HG02623 (cell line): Measurements from ENCODE around the gene MTSS2.

Experiments used
- ATAC-seq: cut with Tn5 transposase; IDR thresholded peaks from one replicate; pipeline ENCODE4 v1.9.1; 2021; ENCODE audit warnings: moderate library complexity; ENCODE audit not compliant: unreplicated experiment

MTSS2 gene, protein sequence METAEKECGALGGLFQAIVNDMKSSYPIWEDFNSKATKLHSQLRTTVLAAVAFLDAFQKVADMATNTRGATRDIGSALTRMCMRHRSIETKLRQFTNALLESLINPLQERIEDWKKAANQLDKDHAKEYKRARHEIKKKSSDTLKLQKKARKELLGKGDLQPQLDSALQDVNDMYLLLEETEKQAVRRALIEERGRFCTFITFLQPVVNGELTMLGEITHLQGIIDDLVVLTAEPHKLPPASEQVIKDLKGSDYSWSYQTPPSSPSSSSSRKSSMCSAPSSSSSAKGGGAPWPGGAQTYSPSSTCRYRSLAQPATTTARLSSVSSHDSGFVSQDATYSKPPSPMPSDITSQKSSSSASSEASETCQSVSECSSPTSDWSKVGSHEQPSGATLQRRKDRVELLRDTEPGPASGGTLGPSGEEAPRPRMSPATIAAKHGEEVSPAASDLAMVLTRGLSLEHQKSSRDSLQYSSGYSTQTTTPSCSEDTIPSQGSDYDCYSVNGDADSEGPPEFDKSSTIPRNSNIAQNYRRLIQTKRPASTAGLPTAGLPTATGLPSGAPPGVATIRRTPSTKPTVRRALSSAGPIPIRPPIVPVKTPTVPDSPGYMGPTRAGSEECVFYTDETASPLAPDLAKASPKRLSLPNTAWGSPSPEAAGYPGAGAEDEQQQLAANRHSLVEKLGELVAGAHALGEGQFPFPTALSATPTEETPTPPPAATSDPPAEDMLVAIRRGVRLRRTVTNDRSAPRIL

GRCh38 chr16:70685938-70686375 lies at the start of gene MTSS2:
TSS of gene MTSS2 (minus strand) at chr16:70686053. CDS start at chr16:70685791, 262 bp downstream.
- no peak for ATAC-seq

DNA sequence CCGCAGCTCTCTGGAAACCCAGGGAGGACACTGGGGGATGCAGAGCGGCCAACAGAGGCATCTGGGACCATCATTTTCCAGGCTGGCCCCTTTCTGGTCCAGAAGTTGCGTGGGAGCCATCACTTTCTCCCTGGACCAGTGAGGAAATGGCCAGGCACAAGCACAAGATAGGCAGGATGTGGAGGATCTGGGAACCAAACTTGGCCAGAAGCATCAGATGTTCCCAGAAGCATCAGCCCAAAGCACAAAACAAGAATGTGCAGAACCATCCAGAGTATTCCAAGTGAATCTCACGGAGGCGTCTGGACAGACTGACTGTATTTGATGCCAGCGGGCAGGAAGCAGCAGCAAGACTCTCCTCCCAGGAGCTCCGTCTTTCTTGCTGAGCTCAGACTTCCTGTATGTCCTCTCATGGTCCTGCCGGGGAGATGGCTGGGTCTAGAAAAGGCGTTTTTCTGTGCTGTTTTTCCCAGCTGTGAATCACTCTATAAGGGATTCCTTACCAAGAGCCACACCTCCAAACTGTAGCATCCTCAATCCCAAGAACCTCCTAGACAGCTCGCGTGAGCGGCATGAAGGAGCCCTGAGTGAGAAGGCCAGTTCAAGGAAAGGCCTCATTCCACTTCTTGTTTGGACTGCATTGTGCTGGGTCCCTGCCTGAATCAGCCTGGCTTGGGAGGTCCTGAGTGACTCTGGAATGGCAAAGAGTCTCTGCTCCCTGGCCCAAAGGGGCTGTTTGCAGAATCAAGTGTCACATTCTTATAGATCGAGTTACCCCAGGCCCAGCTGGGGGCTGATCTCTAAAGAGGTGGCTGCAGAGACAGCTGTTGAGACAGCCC lies 49.5 kb upstream of the MTSS2 start:
- no peak for ATAC-seq

DNA sequence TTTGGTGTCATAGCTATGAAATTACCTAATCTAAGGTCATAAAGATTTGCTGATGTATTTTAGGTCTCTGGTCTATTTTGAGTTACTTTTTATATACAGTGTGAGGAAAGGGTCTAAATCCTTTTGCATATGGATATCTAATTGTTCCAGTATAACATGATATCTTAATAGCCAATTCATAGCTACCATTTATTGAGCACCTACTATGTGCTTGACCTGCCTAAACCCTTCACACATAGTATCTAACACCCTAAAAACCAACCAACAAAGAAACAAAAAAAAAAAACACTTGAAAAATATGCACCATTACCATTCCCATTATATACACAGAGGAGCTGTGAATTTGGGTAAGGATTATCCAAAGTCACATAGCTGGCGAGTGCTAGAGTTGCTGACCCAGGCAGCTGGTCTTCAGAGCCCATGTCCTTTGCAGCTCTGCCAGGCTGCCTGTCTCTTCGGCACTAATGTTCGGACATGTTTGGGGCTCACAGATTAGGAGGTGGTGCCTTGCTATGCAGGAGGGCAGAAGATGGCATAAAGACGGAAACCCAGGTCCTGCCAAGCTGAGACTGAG lies 48.8 kb upstream of the MTSS2 start:
- ATAC-seq: no peak

- no peak for ATAC-seq
These were observed 45.1 kb upstream of the MTSS2 start for GRCh38 chr16:70730944-70731343.

DNA sequence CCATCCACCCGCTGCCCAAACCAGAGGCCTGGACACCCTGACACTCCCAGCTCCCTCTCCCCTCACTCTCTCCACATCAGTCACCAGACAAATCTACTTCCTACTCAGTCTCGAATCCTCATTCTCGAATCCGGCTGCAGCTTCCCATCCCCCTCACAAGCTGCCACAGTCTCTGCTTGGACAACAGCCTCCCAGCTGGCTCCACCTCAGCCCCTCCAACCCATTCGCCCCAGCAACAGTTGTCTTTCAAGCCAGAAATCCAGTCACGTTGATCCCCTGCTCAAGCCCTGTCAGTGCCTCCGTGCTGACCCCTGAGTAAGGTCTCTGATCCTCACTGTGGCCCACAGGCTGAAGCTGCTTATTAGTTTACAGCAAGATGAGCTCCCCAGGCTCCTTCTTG lies 44.2 kb upstream of the MTSS2 start:
- ATAC-seq: no peak

- no peak for ATAC-seq
These were observed 43.4 kb upstream of the MTSS2 start for GRCh38 chr16:70729292-70729691.

GRCh38 chr16:70728150-70728549 lies 42.3 kb upstream of the MTSS2 start:
- ATAC-seq: no peak

DNA sequence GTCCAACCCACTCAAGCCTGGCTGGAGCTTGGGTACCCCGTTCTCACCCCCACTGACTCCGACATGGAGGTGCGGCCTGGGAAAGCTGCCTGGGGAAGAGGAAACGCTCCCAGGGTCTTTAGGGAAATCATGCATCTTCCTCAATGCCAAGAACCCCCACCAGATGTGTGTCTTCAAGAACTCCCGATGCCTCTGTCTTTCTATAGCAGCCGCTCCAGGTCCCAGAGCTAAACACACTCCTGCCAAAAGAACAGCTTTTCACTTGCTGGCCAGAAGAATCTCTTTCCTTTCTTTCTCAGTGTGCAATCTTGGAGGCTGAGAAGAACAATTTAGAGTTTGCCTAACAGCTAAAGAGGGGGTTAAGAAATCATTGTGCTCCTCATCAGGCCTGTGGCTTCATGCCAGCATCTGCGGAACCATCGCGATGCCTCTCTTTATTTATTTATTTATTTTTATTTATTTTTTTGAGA lies 41.1 kb upstream of the MTSS2 start:
- ATAC-seq: no peak

DNA sequence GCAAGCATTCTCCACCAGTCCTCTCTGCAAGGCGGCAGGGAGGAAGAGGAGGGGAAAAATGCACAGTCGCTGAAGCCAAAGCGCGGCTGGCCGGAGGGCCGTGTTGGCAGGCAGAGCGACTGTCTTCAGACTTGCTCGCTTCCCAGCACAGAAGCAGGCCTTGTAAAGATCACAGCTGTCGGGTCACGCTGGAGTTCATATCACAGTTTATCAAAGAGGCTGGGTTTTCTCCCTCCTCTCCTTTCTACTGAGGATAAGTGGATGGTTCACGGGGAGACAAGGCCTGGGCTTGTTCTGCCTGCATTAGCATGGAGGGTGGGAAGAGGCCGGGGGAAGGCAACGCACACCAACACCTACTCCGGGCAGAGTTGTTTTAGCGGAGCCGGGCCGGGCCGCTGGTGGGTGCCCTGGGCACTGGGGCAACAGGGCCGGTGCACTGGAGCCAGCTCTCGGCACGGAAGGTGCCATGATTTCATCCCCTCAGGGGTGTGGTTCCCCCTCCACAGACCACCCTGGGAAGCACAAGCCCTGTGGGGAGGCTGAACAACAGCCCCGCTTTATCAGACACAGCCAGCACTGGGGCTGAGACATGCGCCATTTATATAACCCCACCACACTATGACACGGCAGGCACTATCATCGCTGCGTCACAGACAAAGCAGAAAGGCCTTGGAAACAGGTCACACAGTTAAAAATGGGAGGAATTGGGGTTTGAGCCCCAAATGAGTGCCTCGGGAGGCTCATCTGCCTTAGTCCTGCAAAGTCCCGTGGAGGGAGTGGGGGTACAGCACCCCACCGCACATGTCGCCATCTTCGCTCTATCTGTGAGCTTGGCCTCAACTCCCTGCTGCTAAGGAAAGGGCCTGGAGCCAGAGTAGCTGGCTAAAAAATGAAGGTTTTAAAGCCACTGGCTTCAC lies 40.3 kb upstream of the MTSS2 start:
- no peak for ATAC-seq

GRCh38 chr16:70725024-70725911 lies 39.4 kb upstream of the MTSS2 start:
- no peak for ATAC-seq

DNA sequence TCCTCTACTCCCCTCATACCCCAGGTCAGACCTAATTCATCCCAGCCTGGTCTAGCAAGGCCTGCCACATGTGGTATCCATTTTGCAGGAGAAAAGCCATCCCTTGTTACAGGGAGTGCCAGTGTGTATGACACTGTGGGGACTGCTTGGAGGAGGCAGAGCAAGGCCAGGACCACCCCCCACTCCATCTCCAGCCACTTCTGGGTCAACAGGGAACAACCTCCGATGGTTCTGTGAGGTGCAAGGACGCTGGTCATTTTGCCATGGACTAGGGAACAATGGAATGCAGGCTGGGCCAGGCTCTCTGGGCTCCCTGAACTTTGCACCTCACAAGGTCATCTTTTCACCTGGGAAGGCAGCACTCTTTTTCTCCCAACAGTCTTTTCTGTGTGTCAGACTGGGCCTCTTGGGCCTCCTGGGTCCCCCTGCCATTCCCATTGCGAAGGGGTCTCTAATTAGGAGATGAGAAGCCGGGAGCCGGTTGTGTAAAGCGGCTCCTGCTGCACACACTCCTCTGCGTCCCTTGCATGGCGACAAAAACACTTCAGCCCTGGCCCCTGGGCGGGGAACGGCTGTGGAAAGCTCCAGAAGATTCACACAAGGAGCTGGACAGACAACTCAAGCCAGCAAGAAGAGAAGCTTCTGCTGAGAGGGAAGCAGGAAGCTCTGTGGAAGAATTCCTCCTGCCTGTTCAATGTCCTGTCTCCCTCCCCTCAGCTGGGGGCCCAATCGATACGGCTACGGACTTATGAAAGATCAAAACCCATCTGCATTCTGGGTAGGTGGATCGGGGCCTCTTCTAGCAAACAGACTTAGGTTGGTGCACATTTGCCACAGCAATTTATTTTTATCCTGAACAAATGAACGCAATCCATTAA lies 38.5 kb upstream of the MTSS2 start:
- ATAC-seq: no peak

DNA sequence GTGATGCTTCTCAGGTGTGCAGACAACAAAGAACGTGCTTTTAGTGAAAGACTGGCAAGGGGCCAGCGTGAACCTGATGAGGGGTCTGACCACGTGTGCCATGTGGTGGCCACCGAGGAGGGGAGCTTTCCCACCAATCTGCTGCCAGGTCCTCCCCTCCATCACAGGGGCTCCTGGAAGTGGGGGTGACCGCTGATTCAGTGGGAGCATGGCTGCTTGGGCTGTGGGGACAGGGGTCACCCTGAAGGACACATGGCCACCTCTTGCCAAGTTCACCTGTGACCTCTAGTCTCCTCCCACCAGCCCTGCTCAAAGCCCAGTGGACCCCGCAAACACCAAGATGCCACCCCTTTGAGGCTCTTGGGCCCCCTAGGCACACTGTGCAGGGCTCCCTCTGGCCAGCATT lies 37.9 kb upstream of the MTSS2 start:
- ATAC-seq: no peak

DNA sequence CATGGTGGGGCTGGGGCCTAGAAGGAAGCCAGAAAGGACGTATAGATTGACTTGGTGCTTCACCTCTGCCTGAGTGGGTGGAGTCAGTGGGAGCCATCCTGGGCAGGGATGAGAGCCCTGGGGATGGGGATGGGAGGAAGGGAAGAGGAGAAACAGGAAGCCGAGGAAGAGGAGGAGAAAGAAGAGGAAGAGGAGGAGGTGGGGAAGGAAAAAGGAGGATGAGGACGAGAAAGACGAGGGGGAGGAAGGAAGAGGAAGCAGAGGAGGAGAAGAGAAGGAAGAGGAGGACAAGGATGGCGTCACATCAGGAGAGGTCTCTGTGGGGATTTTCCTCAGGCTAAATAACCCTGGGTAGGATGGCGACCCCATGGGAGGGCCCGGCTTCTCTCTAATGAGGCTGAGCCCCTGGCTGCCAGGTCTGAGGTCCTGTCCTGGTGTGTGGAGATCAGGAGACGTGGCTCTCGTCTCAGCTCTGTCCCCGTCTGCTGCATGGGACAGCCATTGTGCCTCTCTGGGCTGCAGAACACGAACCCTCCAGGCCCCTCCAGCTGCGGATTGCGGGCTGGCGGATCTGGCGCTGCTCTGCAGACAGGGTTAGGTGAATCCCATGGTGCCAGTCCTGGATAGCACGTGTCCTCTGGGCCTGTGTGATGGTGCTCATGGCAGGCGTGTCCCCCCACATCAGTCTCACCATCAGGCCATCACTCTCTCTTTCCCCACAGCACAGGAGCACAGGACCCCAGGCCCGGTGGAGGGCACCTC lies 35.5 kb upstream of the MTSS2 start:
- no peak for ATAC-seq

DNA sequence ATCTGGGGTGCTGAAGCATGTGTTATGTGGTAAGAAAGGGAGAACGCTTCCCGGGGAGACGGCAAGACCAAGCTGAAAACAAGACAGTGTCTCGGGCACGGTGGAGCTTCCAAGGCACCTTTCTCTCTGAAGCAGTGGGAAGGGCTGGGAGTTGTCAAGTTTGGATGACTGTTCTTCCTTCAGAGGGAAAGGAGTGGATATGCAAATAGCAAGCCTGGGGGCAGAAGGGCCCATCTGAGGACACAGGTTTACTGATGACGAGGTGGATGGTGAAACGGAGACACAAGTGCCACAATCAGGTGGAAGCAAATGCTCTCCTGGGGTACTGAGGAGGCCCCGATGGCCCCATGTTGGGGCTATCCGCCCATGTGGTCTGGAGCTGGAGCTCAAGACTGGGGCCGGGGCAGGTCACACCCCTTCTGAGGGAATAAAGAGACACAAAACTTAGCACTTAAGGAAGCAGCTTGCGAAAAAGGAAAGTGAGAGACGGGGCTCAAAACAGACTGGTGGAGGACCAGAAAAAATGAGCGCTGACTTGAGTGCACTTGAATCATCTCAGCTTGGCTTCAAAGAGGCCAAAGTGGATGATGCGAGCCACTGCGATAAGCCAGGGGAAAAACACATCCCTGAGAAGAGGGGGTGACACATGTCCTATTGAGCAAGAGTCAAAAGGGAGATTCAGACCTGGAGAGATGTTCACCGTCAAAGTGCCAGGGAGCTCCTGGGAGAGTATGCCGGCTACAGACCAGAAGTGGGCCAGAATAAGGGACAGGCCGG lies 34.8 kb upstream of the MTSS2 start:
- no peak for ATAC-seq

DNA sequence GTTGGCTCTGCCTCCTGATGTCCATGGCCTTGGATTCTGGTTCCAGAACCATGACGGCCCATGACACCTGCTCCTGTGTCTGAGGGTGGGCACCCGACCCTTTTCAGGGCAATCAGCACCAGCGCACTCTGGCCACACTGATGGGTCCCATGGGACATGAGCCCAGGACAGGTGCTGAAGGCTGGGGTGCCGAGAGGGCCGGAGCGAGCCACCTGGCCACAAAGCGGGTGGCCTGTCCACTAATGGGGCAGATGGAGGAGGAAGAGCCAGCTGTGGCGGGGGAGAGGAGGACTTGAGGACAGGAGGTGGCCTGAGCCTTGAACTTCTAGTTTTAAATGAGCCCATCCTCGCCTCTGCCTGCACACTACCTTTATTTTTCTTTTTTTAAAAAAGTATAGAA lies 31.2 kb upstream of the MTSS2 start:
- no peak for ATAC-seq

- ATAC-seq: no peak
These were observed 30.1 kb upstream of the MTSS2 start for GRCh38 chr16:70715860-70716357.
